Measurements from ENCODE around the gene KCNK17. TPM values are rescaled to one million over a fixed set of nuclear protein-coding genes. Genes with fewer than 3 reads are reported as not detected.

Gene KCNK17
- total RNA-seq, 1 experiment from 2014 or later, result 0.13 TPM

DNA sequence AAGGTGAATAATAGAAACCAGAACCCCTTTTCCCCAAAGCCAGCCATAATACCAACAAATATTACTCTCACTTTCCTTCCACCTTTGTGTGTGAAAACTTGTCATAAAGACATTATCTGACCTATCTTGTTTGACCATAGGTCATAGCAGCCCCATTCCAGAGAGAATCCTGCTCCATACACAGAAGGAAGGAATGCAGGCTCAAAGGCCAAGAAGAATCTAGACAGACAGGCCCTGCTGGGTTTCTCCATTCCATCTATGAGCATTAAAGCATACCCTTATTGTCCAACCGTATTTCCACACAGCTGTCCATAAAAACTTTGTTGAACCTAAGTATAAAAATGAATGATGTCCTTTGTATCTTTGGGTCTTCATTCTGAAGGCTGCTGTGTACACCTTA is 44.3 kb downstream of the KCNK17 start:
- DNase-seq (ENCODE audit: low spot score), result peak; percentile 74

DNA sequence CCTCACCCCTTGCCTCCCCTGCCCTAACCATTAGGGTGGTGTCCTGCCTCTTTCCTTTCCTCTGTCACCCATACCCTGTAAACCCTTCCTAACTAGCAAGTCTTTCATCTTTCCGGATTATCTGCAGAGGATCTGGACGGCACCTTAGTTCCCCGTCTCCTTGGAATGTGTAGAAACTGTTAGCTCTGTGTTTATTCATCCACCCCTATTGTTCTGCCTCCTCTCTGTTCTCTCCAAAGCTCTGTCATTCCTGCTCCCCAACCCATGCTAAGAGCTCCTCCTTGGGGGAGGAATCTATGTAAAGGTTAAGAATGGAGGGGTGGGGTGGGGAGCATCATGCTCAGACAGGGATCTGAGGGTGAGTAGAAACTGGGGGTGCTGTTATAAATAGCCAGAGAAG is 45.5 kb downstream of the KCNK17 start:
- DNase-seq (ENCODE audit: low spot score), result peak; percentile 56

DNA sequence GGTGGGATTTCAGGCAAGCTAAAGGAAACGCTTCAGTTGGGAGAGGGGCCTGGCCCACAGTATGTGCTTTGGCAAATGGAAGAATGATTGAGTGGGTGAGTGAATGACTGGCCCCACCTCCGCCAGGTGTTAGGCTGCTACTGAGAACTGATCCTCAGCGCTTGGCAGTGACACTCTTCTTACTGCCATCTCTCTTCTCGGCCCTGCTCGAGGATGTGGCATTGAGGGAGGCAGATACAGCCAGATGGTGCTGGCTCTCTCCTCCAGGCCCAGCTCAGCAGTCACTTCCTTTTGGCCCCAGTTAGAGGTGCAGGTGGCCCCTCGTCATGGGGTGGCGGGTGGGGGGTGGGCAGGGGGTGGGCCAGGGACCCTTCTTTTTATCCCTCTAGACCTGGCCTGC is 46.0 kb downstream of the KCNK17 start:
- no peak for DNase-seq (ENCODE audit: low spot score)

DNA sequence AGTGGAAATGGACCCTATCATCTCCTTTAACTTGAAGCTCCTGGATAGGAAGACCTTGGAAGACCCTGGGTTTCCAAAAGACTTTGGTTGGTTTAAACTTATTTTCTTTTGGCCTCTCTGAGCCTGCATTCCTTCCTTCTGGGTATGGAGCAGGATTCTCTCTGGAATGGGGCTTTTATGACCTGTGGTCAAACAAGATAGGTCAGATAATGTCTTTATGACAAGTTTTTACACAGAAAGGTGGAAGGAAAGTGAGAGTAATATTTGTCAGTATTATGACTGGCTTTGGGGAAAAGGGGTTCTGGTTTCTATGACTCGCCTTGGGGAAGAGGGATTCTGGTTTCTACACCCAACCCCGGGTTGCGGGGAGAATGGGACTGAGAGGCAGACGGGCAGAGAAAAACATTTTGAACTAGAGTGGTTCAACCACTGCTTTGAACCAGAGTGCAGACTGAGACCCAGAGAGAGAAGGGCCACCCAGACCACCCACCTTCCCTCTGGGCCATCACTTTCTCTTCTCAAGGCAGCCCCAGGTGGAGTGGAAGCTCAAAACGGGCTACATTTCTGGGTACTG is 47.4 kb downstream of the KCNK17 start:
- peak; percentile 11 for DNase-seq (ENCODE audit: low spot score)

- peak; percentile 21 for DNase-seq (ENCODE audit: low spot score)
Measured at GRCh38 chr6:39266375-39266774, 47.8 kb downstream of the KCNK17 start.

GRCh38 chr6:39263303-39264037 is 50.7 kb downstream of the KCNK17 start:
- peak; percentile 46 for DNase-seq (ENCODE audit: low spot score)

DNA sequence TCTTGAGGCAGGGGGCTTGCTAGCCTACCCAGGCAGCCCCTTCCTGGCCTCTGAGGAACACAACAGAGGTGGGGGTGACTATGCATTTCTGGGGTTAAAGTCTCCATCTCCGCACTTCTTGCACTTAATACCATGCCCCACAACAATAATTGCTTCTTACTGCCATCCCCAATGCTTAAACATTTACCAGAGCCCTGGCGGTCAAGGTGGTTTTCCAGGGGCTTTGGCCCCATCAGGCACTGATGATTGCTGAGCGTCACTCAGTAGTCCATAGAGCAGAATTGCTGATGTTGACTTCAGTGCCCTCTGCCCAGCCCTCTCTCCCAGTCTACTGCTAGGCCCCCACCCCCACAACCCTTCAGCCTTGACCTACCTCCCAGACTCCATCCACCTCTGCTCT is 52.5 kb downstream of the KCNK17 start:
- DNase-seq (ENCODE audit: low spot score), result no peak

- DNase-seq (ENCODE audit: low spot score), result no peak
Measured at GRCh38 chr6:39260953-39261352, 53.3 kb downstream of the KCNK17 start.

GRCh38 chr6:39260456-39260855 is 53.8 kb downstream of the KCNK17 start:
- no peak for DNase-seq (ENCODE audit: low spot score)

- DNase-seq (ENCODE audit: low spot score), result no peak
Measured at GRCh38 chr6:39256294-39256940, 57.8 kb downstream of the KCNK17 start.

- DNase-seq (ENCODE audit: low spot score), result no peak
Measured at GRCh38 chr6:39254999-39255535, 59.2 kb downstream of the KCNK17 start.

DNA sequence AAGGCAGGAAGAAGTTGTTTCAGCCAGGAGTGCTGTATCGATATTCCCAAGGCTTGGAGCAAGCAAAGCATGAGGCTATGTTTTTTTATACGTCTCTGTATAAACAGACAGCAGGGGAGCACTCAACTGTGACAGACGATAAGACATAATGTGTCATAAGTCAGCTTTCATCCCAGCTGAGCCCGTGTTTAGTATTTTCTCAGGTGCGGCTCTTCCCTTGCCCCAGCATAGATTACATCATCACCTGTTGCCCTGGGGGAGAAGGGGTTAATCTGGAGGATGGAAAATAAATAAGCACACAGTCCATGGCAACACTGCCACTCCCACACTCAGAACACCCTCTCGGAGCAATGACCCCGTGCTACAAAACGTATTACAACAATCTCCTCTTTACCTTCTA is 62.8 kb downstream of the KCNK17 start:
- DNase-seq (ENCODE audit: low spot score), result peak; percentile 33

DNA sequence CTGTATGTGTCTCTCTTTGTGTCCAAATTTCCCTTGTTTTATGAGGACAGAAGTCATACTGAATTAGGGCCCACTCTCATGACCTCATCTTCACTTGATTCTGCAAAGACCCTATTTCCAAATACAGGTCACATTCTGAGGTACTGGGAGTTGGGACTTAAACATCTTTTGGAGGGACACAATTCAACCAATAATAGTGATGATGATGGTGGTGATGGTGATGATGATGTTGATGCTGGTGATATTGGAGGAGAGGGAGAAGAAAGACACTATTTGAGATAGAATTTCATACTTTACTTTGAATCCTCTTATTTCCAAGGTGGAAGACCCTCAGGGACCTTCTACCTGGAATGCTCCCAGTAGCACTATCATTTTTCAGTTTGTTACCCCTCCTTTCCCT is 63.7 kb downstream of the KCNK17 start:
- DNase-seq (ENCODE audit: low spot score), result no peak

GRCh38 chr6:39249278-39249677 is 64.9 kb downstream of the KCNK17 start:
- DNase-seq (ENCODE audit: low spot score), result no peak

Other genes with a start within 250 kb of the KCNK17 start
- 11.2 and 11.9 TPM in 2 replicates for gene SAYSD1, start 199.2 kb downstream of the KCNK17 start, total RNA-seq (2014; rRNA removed; shearing (Covaris generic))
- gene KCNK5, start 84.9 kb downstream of the KCNK17 start, total RNA-seq (2014; rRNA removed; shearing (Covaris generic)), result 31.8 and 35.3 TPM in 2 replicates
- gene KCNK16, start 8.3 kb upstream of the KCNK17 start, total RNA-seq (2014; rRNA removed; shearing (Covaris generic)), result not detected in 2 replicates